PC-3 (cell line): Measurements from ENCODE around the gene GPR176. TPM values are rescaled to one million over a fixed set of nuclear protein-coding genes. Genes with fewer than 3 reads are reported as not detected.

Experiments used
- ATAC-seq: fragments of 200-7000 bp; cut with Tn5 transposase; 2 replicates; pipeline ENCODE4 v1.9.1; 2020; ENCODE audit warnings: mild to moderate bottlenecking, moderate library complexity
- BruUV-seq: library from RNA; stranded (reverse); fragments of 400-500 nt; replicated peaks from 2 replicates; lab custom pipeline; 2021; lab: Mats Ljungman, UMichigan
- CTCF ChIA-PET: fragments of 300-600 bp; sonication (Branson Sonifier 250); formaldehyde crosslinking; loops from one replicate; lab custom pipeline; 2022; ENCODE audit warnings: antibody characterized with exemption; lab: Charles Lee
- POLR2A ChIA-PET: fragments of 300-600 bp; sonication (Branson Sonifier 250); formaldehyde crosslinking; loops from one replicate; lab custom pipeline; 2022; ENCODE audit warnings: antibody characterized with exemption; ENCODE audit not compliant: unreplicated experiment; lab: Charles Lee
- DNase-seq: peaks from one replicate; pipeline ENCODE4 v3.0.0-alpha.2; 2015
- H2AFZ ChIP-seq: fragments of 300-600 bp; sonication (generic); 2 replicates; pipeline ENCODE4 v1.6.0; 2016; ENCODE audit warnings: antibody characterized with exemption, low read length
- H3F3A ChIP-seq: fragments of 300-600 bp; sonication (generic); one replicate; pipeline ENCODE4 v1.6.0; 2017; ENCODE audit warnings: antibody characterized with exemption, low read length, control low read depth, mild to moderate bottlenecking; ENCODE audit not compliant: unreplicated experiment
- H3K27ac ChIP-seq: fragments of 300-600 bp; sonication (generic); 2 replicates; pipeline ENCODE4 v1.5.1; 2016; ENCODE audit warnings: mild to moderate bottlenecking, low read length
- H3K27me3 ChIP-seq: fragments of 300-600 bp; sonication (generic); 2 replicates; pipeline ENCODE4 v1.6.1; 2016; ENCODE audit warnings: low read length, mixed read lengths
- H3K36me3 ChIP-seq: fragments of 300-600 bp; sonication (generic); 2 replicates; pipeline ENCODE4 v1.6.1; 2016; ENCODE audit warnings: low read depth, mixed run types, low read length, mixed read lengths
- H3K4me1 ChIP-seq: fragments of 300-600 bp; sonication (generic); 2 replicates; pipeline ENCODE4 v1.5.1; 2016; ENCODE audit warnings: low read length; ENCODE audit not compliant: insufficient read depth
- H3K4me2 ChIP-seq: fragments of 300-600 bp; sonication (generic); 2 replicates; pipeline ENCODE4 v1.6.0; 2016; ENCODE audit warnings: low read length
- H3K4me3 ChIP-seq: fragments of 300-600 bp; sonication (generic); 2 replicates; pipeline ENCODE4 v1.5.1; 2016; ENCODE audit warnings: mild to moderate bottlenecking, low read length, mixed read lengths
- H3K79me2 ChIP-seq: fragments of 300-600 bp; sonication (generic); 2 replicates; pipeline ENCODE4 v1.6.1; 2017; ENCODE audit warnings: low read length, mixed read lengths
- H3K9ac ChIP-seq: fragments of 300-600 bp; sonication (generic); 2 replicates; pipeline ENCODE4 v1.6.0; 2016; ENCODE audit warnings: mild to moderate bottlenecking, low read length
- H3K9me2 ChIP-seq: fragments of 300-600 bp; sonication (generic); replicated peaks from 2 replicates; pipeline ENCODE4 v1.6.1; 2016; ENCODE audit warnings: mixed run types, low read length, mixed read lengths
- H3K9me3 ChIP-seq: fragments of 300-600 bp; sonication (generic); 2 replicates; pipeline ENCODE4 v1.6.1; 2016; ENCODE audit warnings: low read length, mixed read lengths
- H4K20me1 ChIP-seq: fragments of 300-600 bp; sonication (generic); 2 replicates; pipeline ENCODE4 v1.6.1; 2016; ENCODE audit warnings: low read length, mixed read lengths
- EZH2 ChIP-seq: fragments of 300-600 bp; sonication (generic); IDR thresholded peaks from one replicate; pipeline ENCODE4 v1.6.1; 2017; ENCODE audit warnings: antibody characterized with exemption, mild to moderate bottlenecking, low read length; ENCODE audit not compliant: unreplicated experiment
- EZH2phosphoT487 ChIP-seq: fragments of 300-600 bp; sonication (generic); IDR thresholded peaks from 2 replicates; pipeline ENCODE4 v1.6.1; 2018; ENCODE audit warnings: mild to moderate bottlenecking, antibody characterized with exemption, low read length, borderline replicate concordance
- intact Hi-C: fragments of 100-400 bp; cut with micrococcal nuclease; formaldehyde crosslinking; loops from 2 replicates; pipeline ENCODE4 v1.9.0; 2023
- total RNA-seq: library from RNA; depleted of rRNA; stranded (reverse); fragments of >200 nt; gene quantifications from 2 replicates; pipeline ENCODE4 v1.2.3, GENCODE V29; 2014
- TF ChIP-seq, protein P1 (sequence below): fragments of 300-600 bp; sonication (generic); conservative IDR thresholded peaks from 2 replicates; pipeline ENCODE4 v1.5.1; 2017; ENCODE audit warnings: antibody characterized with exemption, low read depth, mild to moderate bottlenecking, low read length

GPR176 gene
- total RNA-seq, 1 experiment from 2014 or later = 27.8 TPM

GRCh38 chr15:39837454-39837853, 82.6 kb downstream of the GPR176 start:
- no peak overlapping the region for H3K9ac ChIP-seq
- H4K20me1 ChIP-seq = no peaks in the 10 kb centered on the region
- H3F3A ChIP-seq = peaks cover 8% of the 10 kb centered on the region
- intact Hi-C loops = no loop called here
- no TSS peak for BruUV-seq
- ATAC-seq (no peak), DNase-seq (no peak)
- H3K4me1 ChIP-seq = peaks cover 20% of the 10 kb centered on the region
- no peak overlapping the region for H3K4me3 ChIP-seq
- H3K9me2 ChIP-seq = no peaks in the 10 kb centered on the region
- POLR2A ChIA-PET = no interaction called here
- no peak overlapping the region for H3K4me2 ChIP-seq
- H3K27me3 ChIP-seq = no peaks in the 10 kb centered on the region
- H3K27ac ChIP-seq = no peak overlapping the region
- H3K36me3 ChIP-seq = no peaks in the 10 kb centered on the region
- CTCF ChIA-PET = no interaction called here
- 0 out of 2 replicates have a peak, but pooled peaks cover 5% of the 10 kb centered on the region for H3K79me2 ChIP-seq
- no peak overlapping the region for H2AFZ ChIP-seq
- no peaks in the 10 kb centered on the region for H3K9me3 ChIP-seq
- no peak for TF ChIP-seq EZH2phosphoT487
- TF ChIP-seq, protein P1, sequence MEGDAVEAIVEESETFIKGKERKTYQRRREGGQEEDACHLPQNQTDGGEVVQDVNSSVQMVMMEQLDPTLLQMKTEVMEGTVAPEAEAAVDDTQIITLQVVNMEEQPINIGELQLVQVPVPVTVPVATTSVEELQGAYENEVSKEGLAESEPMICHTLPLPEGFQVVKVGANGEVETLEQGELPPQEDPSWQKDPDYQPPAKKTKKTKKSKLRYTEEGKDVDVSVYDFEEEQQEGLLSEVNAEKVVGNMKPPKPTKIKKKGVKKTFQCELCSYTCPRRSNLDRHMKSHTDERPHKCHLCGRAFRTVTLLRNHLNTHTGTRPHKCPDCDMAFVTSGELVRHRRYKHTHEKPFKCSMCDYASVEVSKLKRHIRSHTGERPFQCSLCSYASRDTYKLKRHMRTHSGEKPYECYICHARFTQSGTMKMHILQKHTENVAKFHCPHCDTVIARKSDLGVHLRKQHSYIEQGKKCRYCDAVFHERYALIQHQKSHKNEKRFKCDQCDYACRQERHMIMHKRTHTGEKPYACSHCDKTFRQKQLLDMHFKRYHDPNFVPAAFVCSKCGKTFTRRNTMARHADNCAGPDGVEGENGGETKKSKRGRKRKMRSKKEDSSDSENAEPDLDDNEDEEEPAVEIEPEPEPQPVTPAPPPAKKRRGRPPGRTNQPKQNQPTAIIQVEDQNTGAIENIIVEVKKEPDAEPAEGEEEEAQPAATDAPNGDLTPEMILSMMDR = no peak
- no peak for TF ChIP-seq EZH2

GRCh38 chr15:39835550-39835949, 84.5 kb downstream of the GPR176 start:
- Histone ChIP-seq H3K4me2 (no peak overlapping the region), H3K27ac (no peak overlapping the region), H3K36me3 (no peaks in the 10 kb centered on the region), H3K9ac (no peak overlapping the region), H3K79me2 (peaks cover 11% of the 10 kb centered on the region; the same call in 1 of the 2 replicates), H3F3A (peaks cover 8% of the 10 kb centered on the region), H3K9me2 (no peaks in the 10 kb centered on the region), H3K4me3 (no peak overlapping the region), H2AFZ (no peak overlapping the region), H3K27me3 (no peaks in the 10 kb centered on the region), H4K20me1 (no peaks in the 10 kb centered on the region), H3K4me1 (peaks cover 20% of the 10 kb centered on the region), H3K9me3 (no peaks in the 10 kb centered on the region)
- DNase-seq = no peak
- intact Hi-C loops = no loop called here
- BruUV-seq = no TSS peak
- ChIA-PET POLR2A (no interaction called here), CTCF (no interaction called here)
- no peak for ATAC-seq
- no peak for TF ChIP-seq EZH2
- TF ChIP-seq EZH2phosphoT487 = no peak
- TF ChIP-seq, protein P1 = no peak

GRCh38 chr15:39834256-39834655, 85.8 kb downstream of the GPR176 start:
- BruUV-seq = no TSS peak
- no peaks in the 10 kb centered on the region for H3K36me3 ChIP-seq
- H3K79me2 ChIP-seq = peaks cover 11% of the 10 kb centered on the region; the same call in 1 of the 2 replicates
- no peak for ATAC-seq
- peak overlapping the region; percentile 15; the same call in 1 of the 2 replicates for H3K4me3 ChIP-seq
- CTCF ChIA-PET = interaction anchor here (0.7 to 0.9 kb wide), 3 partner anchors 47 to 142 kb away, joined by 3 read pairs; no protein-coding TSS in a partner anchor
- H3K9me3 ChIP-seq = no peaks in the 10 kb centered on the region
- DNase-seq = peak; percentile 36
- POLR2A ChIA-PET = interaction anchor here (0.6 kb wide), 1 partner anchor 703 kb away, joined by 4 read pairs; no protein-coding TSS in a partner anchor
- no peaks in the 10 kb centered on the region for H3K27me3 ChIP-seq
- H3K4me2 ChIP-seq = peak overlapping the region; percentile 74
- intact Hi-C loops = no loop called here
- peak overlapping the region; percentile 79 for H3K27ac ChIP-seq
- no peaks in the 10 kb centered on the region for H4K20me1 ChIP-seq
- H2AFZ ChIP-seq = no peak overlapping the region
- TF ChIP-seq EZH2phosphoT487 (no peak), EZH2 (no peak)
- TF ChIP-seq, protein P1 = no peak
- H3K9me2 ChIP-seq = no peaks in the 10 kb centered on the region
- peak overlapping the region; percentile 40 for H3K9ac ChIP-seq
- H3K4me1 ChIP-seq = peaks cover 27% of the 10 kb centered on the region
- H3F3A ChIP-seq = peaks cover 8% of the 10 kb centered on the region
